Measurements from ENCODE around the gene SHC3. TPM values are rescaled to one million over a fixed set of nuclear protein-coding genes. Genes with fewer than 3 reads are reported as not detected.
A peak's percentile ranks its signal among the peaks of the same experiment; 100 is the strongest.

Gene SHC3
- total RNA-seq, 1 donor: 0.36 TPM

DNA sequence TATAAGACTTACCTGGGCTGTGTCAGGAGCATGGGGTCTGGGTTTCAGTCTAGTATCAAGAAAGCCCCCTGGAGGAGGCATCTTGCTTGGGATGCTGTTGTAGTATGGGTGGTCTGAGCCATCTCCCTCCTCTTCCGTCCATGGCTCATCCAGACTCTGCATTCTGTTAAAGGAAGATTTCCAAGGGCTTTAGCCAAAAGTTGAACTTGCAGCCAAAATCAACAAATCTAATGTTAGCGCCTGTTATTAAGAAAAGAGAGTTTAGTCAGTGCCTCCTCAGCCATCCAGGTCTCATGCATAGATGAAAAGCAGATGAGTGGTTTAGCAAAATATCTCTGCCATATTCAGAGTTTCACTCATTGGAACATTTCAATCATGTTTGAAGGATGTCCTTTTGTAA, 131.8 kb downstream of the SHC3 start:
- H3K27ac ChIP-seq (ENCODE audit: low read depth, low read length): no peak overlapping the region
- peak overlapping the region; percentile 19 for H2AFZ ChIP-seq (ENCODE audit: low read length)
- H3K27me3 ChIP-seq (ENCODE audit: insufficient read depth, low read length): no peaks in the 10 kb centered on the region
- H3K4me3 ChIP-seq (ENCODE audit: insufficient read depth, low read length): peak overlapping the region; percentile 44
- H3K36me3 ChIP-seq (ENCODE audit: insufficient read depth, low read length): no peaks in the 10 kb centered on the region
- H3K79me2 ChIP-seq (ENCODE audit: insufficient read depth, low read length): no peaks in the 10 kb centered on the region
- no peak for TF ChIP-seq CTCF (IDR thresholded peaks at IDR 0.05; ENCODE audit: extremely low read depth, low read depth, low read length)
- peak; percentile 82 for DNase-seq (ENCODE audit: insufficient read length, low spot score, missing footprints)
- peak overlapping the region; percentile 72 for H3K4me2 ChIP-seq (ENCODE audit: insufficient read depth, low read length)
- H3K4me1 ChIP-seq (ENCODE audit: insufficient read depth, low read length): peaks cover 10% of the 10 kb centered on the region
- no peaks in the 10 kb centered on the region for H3K9me3 ChIP-seq (ENCODE audit: low read depth, low read length)
- no peaks in the 10 kb centered on the region for H4K20me1 ChIP-seq (ENCODE audit: insufficient read depth, low read length)

- no peak for DNase-seq (ENCODE audit: insufficient read length, low spot score, missing footprints)
- H2AFZ ChIP-seq (ENCODE audit: low read length): no peak overlapping the region
Observed at GRCh38 chr9:89044881-89045280, 133.7 kb downstream of the SHC3 start.

DNA sequence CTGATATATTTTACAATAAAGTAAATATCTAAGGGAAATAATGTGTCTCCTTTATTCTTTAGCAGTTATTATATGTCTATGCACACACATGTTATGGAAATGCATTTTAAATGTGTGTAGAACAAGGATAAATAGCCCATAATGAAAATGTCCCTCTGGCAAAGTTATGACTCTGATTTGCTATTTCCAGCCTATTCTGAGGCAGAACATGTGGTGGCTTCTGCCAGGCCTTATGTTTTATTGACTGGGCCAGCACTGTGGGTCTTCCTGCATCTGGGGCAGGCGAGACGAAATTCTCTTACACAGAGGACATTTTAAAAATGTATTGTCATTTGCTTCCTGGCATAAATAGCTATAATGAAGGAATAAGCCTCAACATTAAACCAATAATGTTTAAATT, 134.5 kb downstream of the SHC3 start:
- Histone ChIP-seq H4K20me1 (ENCODE audit: insufficient read depth, low read length) (no peaks in the 10 kb centered on the region), H3K79me2 (ENCODE audit: insufficient read depth, low read length) (no peaks in the 10 kb centered on the region), H3K27ac (ENCODE audit: low read depth, low read length) (no peak overlapping the region), H3K27me3 (ENCODE audit: insufficient read depth, low read length) (no peaks in the 10 kb centered on the region), H3K4me3 (ENCODE audit: insufficient read depth, low read length) (no peak overlapping the region), H3K36me3 (ENCODE audit: insufficient read depth, low read length) (no peaks in the 10 kb centered on the region), H3K4me1 (ENCODE audit: insufficient read depth, low read length) (peaks cover 10% of the 10 kb centered on the region), H3K9me3 (ENCODE audit: low read depth, low read length) (no peaks in the 10 kb centered on the region), H3K4me2 (ENCODE audit: insufficient read depth, low read length) (no peak overlapping the region), H2AFZ (ENCODE audit: low read length) (no peak overlapping the region)
- DNase-seq (ENCODE audit: insufficient read length, low spot score, missing footprints): no peak
- no peak for TF ChIP-seq CTCF (IDR thresholded peaks at IDR 0.05; ENCODE audit: extremely low read depth, low read depth, low read length)

More at GRCh38 chr9:89044881-89045280, 133.7 kb downstream of the SHC3 start:
- Histone ChIP-seq H3K79me2 (ENCODE audit: insufficient read depth, low read length) (no peaks in the 10 kb centered on the region), H3K9me3 (ENCODE audit: low read depth, low read length) (no peaks in the 10 kb centered on the region), H3K27me3 (ENCODE audit: insufficient read depth, low read length) (no peaks in the 10 kb centered on the region), H3K27ac (ENCODE audit: low read depth, low read length) (no peak overlapping the region), H3K4me1 (ENCODE audit: insufficient read depth, low read length) (peaks cover 10% of the 10 kb centered on the region), H3K4me3 (ENCODE audit: insufficient read depth, low read length) (no peak overlapping the region), H4K20me1 (ENCODE audit: insufficient read depth, low read length) (no peaks in the 10 kb centered on the region), H3K36me3 (ENCODE audit: insufficient read depth, low read length) (no peaks in the 10 kb centered on the region), H3K4me2 (ENCODE audit: insufficient read depth, low read length) (no peak overlapping the region)
- TF ChIP-seq CTCF (IDR thresholded peaks at IDR 0.05; ENCODE audit: extremely low read depth, low read depth, low read length): no peak

DNA sequence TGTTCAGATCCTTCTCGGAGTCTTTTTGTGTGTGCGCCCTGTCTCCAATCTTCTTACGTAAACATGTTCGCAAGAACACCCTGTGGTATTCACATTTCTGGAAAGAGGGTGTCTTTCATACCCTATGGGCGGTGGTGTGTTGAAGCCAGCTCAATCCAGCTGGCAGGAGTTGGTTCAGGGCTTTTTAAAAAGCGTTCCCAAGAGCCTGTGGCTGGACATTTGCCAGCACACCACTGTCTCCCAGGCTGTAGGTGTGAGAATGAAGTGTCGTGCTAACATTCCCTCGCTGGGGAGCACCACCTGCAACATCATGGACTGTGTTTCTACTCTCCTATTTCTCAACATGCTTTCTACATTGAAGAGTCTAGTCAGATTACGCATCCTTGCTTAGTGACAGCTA, 135.6 kb downstream of the SHC3 start:
- no peak for DNase-seq (ENCODE audit: insufficient read length, low spot score, missing footprints)
- Histone ChIP-seq H3K27me3 (ENCODE audit: insufficient read depth, low read length) (no peaks in the 10 kb centered on the region), H3K4me2 (ENCODE audit: insufficient read depth, low read length) (no peak overlapping the region)

More for the DNA sequence above, 135.6 kb downstream of the SHC3 start:
- H3K79me2 ChIP-seq (ENCODE audit: insufficient read depth, low read length): no peaks in the 10 kb centered on the region
- H3K27ac ChIP-seq (ENCODE audit: low read depth, low read length): no peak overlapping the region
- no peak overlapping the region for H3K4me3 ChIP-seq (ENCODE audit: insufficient read depth, low read length)
- peaks cover 20% of the 10 kb centered on the region for H3K4me1 ChIP-seq (ENCODE audit: insufficient read depth, low read length)
- H3K9me3 ChIP-seq (ENCODE audit: low read depth, low read length): no peaks in the 10 kb centered on the region
- no peaks in the 10 kb centered on the region for H4K20me1 ChIP-seq (ENCODE audit: insufficient read depth, low read length)
- no peak for TF ChIP-seq CTCF (IDR thresholded peaks at IDR 0.05; ENCODE audit: extremely low read depth, low read depth, low read length)
- H2AFZ ChIP-seq (ENCODE audit: low read length): no peak overlapping the region
- H3K36me3 ChIP-seq (ENCODE audit: insufficient read depth, low read length): no peaks in the 10 kb centered on the region

Data from osteoblast (primary cell).